IPS-18a (cell line): ENCODE measurements around the gene MED25.

ENCODE experiments used
- H3K27ac ChIP-seq: one replicate; pipeline ENCODE4 v1.5.1; 2013; ENCODE audit warnings: low read length
- H3K27me3 ChIP-seq: one replicate; pipeline ENCODE4 v1.6.1; 2013; ENCODE audit warnings: mild to moderate bottlenecking, low read length; ENCODE audit not compliant: control insufficient read depth, insufficient read depth
- H3K36me3 ChIP-seq: one replicate; pipeline ENCODE4 v1.6.1; 2013; ENCODE audit warnings: low read depth, low read length; ENCODE audit not compliant: control insufficient read depth
- H3K4me1 ChIP-seq: one replicate; pipeline ENCODE4 v1.6.1; 2013; ENCODE audit warnings: low read depth, low read length; ENCODE audit not compliant: control insufficient read depth
- H3K4me3 ChIP-seq: one replicate; pipeline ENCODE4 v1.5.1; 2013; ENCODE audit warnings: low read length
- H3K9ac ChIP-seq: one replicate; pipeline ENCODE4 v1.6.1; 2013; ENCODE audit warnings: mild to moderate bottlenecking, low read length, moderate library complexity
- H3K9me3 ChIP-seq: one replicate; pipeline ENCODE4 v1.6.1; 2013; ENCODE audit warnings: low read depth, low read length; ENCODE audit not compliant: control insufficient read depth

The MED25 gene

DNA sequence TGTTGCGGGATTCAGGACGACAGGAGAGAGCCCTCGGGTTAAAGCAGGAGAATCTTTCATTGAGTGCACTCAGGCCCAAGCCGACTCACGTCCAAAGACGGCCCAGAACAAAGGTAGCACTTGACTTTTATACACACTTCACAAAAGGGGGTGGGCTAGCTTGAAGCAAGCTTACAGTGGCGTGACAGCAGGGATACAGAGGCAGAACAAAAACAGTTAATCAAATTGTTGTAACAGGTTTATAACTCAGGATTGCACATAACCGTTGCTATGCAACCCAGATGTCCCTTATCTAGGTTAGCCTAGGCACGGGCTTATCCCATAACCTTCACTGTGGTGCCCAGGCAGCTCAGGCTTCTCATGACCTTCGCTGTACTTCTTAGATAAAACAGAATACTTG, 2.0 kb downstream of the MED25 start:
- no peaks in the 10 kb centered on the region for H3K9me3 ChIP-seq
- H3K27me3 ChIP-seq: no peaks in the 10 kb centered on the region
- peaks cover 5% of the 10 kb centered on the region for H3K4me1 ChIP-seq
- H3K36me3 ChIP-seq: peaks cover 12% of the 10 kb centered on the region
- no peak overlapping the region for H3K4me3 ChIP-seq
- H3K9ac ChIP-seq: no peak overlapping the region
- no peak overlapping the region for H3K27ac ChIP-seq

- H3K36me3 ChIP-seq: peaks cover 12% of the 10 kb centered on the region
- no peaks in the 10 kb centered on the region for H3K27me3 ChIP-seq
Measured at GRCh38 chr19:49823472-49823871, 5.4 kb downstream of the MED25 start.

GRCh38 chr19:49824662-49825061, 6.6 kb downstream of the MED25 start:
- Histone ChIP-seq H3K9ac (no peak overlapping the region), H3K27me3 (no peaks in the 10 kb centered on the region), H3K9me3 (no peaks in the 10 kb centered on the region), H3K4me1 (no peaks in the 10 kb centered on the region), H3K36me3 (peaks cover 12% of the 10 kb centered on the region), H3K27ac (no peak overlapping the region), H3K4me3 (no peak overlapping the region)

More at GRCh38 chr19:49823472-49823871, 5.4 kb downstream of the MED25 start:
- Histone ChIP-seq H3K9ac (no peak overlapping the region), H3K9me3 (no peaks in the 10 kb centered on the region), H3K4me1 (peaks cover 5% of the 10 kb centered on the region), H3K27ac (no peak overlapping the region), H3K4me3 (no peak overlapping the region)

DNA sequence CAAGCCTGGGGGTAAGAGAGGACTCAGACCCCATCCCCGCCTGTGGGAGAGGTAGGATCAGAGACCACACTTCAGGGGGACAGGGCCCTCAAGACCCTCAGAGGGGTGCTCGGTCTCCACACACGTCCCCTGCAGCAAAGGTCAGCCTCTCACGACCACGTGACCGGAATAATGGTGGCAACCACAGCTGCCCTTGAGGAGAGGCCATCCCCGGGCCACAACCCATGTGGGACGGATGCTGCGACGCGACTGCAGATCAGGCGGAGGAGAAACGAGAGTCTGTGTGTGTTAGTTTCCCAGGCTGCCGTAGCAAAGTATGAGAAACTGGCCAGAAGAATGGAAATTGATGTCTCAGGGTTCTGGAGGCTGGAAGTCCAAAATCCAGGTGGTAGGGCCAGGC, 8.9 kb downstream of the MED25 start:
- H3K27me3 ChIP-seq: no peaks in the 10 kb centered on the region
- H3K4me1 ChIP-seq: no peaks in the 10 kb centered on the region
- peaks cover 17% of the 10 kb centered on the region for H3K36me3 ChIP-seq
- no peak overlapping the region for H3K4me3 ChIP-seq
- H3K9ac ChIP-seq: no peak overlapping the region
- H3K9me3 ChIP-seq: no peaks in the 10 kb centered on the region
- H3K27ac ChIP-seq: no peak overlapping the region

- Histone ChIP-seq H3K9ac (no peak overlapping the region), H3K4me1 (no peaks in the 10 kb centered on the region), H3K36me3 (peaks cover 23% of the 10 kb centered on the region), H3K27me3 (no peaks in the 10 kb centered on the region), H3K9me3 (no peaks in the 10 kb centered on the region), H3K27ac (no peak overlapping the region), H3K4me3 (no peak overlapping the region)
Measured at GRCh38 chr19:49829200-49829599, 11.1 kb downstream of the MED25 start.

- Histone ChIP-seq H3K4me1 (no peaks in the 10 kb centered on the region), H3K9ac (no peak overlapping the region), H3K4me3 (no peak overlapping the region), H3K27ac (no peak overlapping the region), H3K27me3 (no peaks in the 10 kb centered on the region), H3K9me3 (no peaks in the 10 kb centered on the region), H3K36me3 (peaks cover 23% of the 10 kb centered on the region)
Measured at GRCh38 chr19:49829721-49830120, 11.6 kb downstream of the MED25 start.

DNA sequence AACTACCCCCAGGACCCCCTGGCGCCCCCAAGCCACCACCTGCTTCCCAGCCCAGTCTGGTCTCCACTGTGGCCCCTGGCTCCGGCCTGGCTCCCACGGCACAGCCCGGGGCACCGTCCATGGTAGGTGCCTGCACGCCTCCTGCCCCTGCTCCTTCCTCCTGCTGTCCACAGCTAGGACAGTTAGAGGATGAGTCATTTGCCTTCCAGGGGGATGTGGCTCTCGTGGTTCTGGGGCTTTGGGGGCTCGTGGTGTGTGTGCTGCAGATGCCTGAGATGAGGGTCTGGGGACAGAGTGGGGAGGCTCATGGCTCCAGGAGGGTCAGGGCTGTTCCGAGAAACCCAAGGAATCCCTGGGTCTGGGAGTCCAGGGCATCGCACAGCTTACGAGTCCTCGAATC, 12.7 kb downstream of the MED25 start:
- Histone ChIP-seq H3K4me1 (no peaks in the 10 kb centered on the region), H3K4me3 (no peak overlapping the region), H3K36me3 (peaks cover 28% of the 10 kb centered on the region), H3K27ac (no peak overlapping the region), H3K9me3 (no peaks in the 10 kb centered on the region), H3K27me3 (no peaks in the 10 kb centered on the region), H3K9ac (no peak overlapping the region)

DNA sequence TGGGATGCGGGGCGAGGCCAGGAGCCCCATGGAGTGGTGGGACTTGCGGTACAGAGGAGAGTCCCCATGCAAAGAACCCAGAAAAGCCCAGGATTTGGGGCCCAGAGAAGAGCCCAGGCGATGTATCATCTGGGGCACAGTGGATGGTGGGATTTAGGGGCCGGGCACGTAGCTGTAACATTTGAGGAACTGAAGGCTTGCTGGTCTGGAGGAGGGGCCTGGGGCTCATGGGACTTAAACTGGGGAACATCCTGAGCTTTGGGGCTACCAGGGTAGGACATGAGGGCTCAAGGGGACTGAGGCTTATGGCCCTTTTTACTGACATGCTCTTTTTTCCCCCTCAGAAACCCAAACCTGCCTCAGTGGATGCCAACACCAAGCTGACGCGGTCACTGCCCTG, 13.5 kb downstream of the MED25 start:
- no peaks in the 10 kb centered on the region for H3K27me3 ChIP-seq
- peaks cover 31% of the 10 kb centered on the region for H3K36me3 ChIP-seq
- no peaks in the 10 kb centered on the region for H3K4me1 ChIP-seq
- no peaks in the 10 kb centered on the region for H3K9me3 ChIP-seq
- H3K9ac ChIP-seq: no peak overlapping the region
- H3K4me3 ChIP-seq: no peak overlapping the region
- no peak overlapping the region for H3K27ac ChIP-seq

DNA sequence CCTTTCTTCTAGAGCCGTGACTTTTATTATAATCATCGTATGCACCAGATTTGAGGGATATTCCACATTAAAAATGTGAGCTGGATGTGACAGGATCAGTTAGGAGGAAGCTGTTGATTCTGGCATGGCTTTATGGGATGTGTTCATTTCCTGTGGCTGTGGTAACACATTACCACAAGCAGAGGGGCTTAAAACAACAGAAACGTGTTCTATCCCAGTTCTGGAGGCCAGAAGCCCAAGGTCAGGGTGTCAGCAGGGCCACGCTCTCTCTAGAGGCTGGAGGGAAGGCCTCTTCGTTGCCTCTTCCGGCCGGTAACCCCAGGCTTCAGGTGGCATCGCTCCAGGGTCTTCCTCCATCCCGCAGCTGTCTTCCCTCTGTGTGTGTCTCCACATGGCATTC, 14.5 kb downstream of the MED25 start:
- peaks cover 31% of the 10 kb centered on the region for H3K36me3 ChIP-seq

GRCh38 chr19:49833599-49833998, 15.5 kb downstream of the MED25 start:
- H3K27ac ChIP-seq: no peak overlapping the region
- H3K27me3 ChIP-seq: no peaks in the 10 kb centered on the region

More for the DNA sequence above, 14.5 kb downstream of the MED25 start:
- H3K27me3 ChIP-seq: no peaks in the 10 kb centered on the region
- no peak overlapping the region for H3K9ac ChIP-seq
- no peaks in the 10 kb centered on the region for H3K4me1 ChIP-seq
- no peak overlapping the region for H3K4me3 ChIP-seq
- H3K9me3 ChIP-seq: no peaks in the 10 kb centered on the region
- H3K27ac ChIP-seq: no peak overlapping the region

DNA sequence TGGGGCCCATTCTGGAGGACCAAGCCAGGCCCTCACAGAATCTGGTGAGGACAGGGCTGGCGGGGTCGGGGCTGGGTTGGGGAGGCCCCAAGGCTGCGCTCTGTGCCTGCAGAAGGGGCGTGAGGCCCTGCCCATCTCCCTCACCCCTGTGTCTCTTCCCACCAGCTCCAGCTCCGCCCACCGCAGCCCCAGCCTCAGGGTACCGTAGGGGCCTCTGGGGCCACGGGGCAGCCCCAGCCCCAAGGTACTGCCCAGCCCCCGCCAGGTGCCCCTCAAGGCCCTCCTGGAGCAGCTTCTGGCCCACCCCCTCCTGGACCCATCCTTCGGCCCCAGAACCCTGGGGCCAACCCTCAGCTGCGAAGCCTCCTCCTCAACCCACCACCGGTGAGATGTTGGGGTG, 17.5 kb downstream of the MED25 start:
- no peaks in the 10 kb centered on the region for H3K4me1 ChIP-seq
- H3K27me3 ChIP-seq: no peaks in the 10 kb centered on the region
- H3K27ac ChIP-seq: no peak overlapping the region
- no peak overlapping the region for H3K9ac ChIP-seq
- H3K36me3 ChIP-seq: peaks cover 45% of the 10 kb centered on the region
- no peaks in the 10 kb centered on the region for H3K9me3 ChIP-seq
- no peak overlapping the region for H3K4me3 ChIP-seq

More at GRCh38 chr19:49833599-49833998, 15.5 kb downstream of the MED25 start:
- no peak overlapping the region for H3K4me3 ChIP-seq
- H3K36me3 ChIP-seq: peaks cover 32% of the 10 kb centered on the region
- no peaks in the 10 kb centered on the region for H3K9me3 ChIP-seq
- H3K4me1 ChIP-seq: no peaks in the 10 kb centered on the region
- H3K9ac ChIP-seq: no peak overlapping the region

DNA sequence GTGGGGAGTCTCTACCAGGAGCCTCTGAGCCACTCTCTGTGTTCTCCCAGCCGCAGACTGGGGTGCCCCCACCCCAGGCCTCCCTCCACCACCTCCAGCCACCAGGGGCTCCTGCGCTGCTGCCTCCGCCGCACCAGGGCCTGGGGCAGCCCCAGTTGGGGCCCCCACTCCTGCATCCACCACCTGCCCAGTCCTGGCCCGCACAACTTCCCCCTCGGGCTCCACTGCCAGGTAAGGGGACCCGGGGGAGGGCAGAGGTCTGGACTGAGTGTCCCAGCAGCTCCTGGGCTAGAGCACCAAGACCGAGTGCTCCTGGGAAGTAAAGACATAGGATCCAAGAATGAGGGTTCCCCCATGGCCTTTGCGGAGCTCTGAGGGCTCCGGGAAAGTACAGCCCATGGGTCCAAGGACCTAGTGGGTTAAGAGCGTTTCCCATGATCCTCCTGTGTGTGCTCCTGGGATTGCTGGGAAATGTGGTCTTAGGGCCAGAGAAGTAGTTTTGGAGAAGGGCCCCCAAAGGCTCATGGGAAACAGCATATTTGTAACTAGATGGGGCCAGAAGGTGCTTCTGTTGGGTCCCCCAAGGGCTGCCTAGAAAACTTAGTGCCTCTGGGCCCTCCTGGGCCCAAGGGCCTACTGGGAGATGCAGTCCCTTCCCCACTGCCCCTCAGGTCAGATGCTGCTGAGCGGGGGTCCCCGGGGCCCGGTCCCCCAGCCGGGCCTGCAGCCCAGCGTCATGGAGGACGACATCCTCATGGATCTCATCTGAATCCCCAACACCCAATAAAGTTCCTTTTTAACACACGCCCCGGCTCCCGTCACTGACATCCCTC, 18.3 kb downstream of the MED25 start:
- Histone ChIP-seq H3K4me1 (no peaks in the 10 kb centered on the region), H3K4me3 (no peak overlapping the region), H3K27ac (no peak overlapping the region), H3K9me3 (no peaks in the 10 kb centered on the region), H3K36me3 (peaks cover 43% of the 10 kb centered on the region), H3K27me3 (no peaks in the 10 kb centered on the region), H3K9ac (no peak overlapping the region)
